K562 (cell line): Measurements from ENCODE around the gene TTC39A. TPM values are rescaled to one million over a fixed set of nuclear protein-coding genes. Genes with fewer than 3 reads are reported as not detected.

ENCODE experiments used
- ATAC-seq: fragments of 200-7000 bp; cut with Tn5 transposase; 3 replicates; pipeline ENCODE4 v1.9.1; 2020; ENCODE audit warnings: moderate library complexity
- BruUV-seq: library from RNA; stranded (reverse); fragments of 400-500 nt; replicated peaks from 2 replicates; lab custom pipeline; 2021; lab: Mats Ljungman, UMichigan
- CTCF ChIA-PET: fragments of 300-600 bp; formaldehyde crosslinking; extraction: SDS; loops from one replicate; lab custom pipeline; 2021; ENCODE audit warnings: low intra/inter-chr PET ratio; lab: Yijun Ruan, JAX
- POLR2A ChIA-PET: fragments of 300-600, 350-650 bp; sonication (Branson Sonifier 250); formaldehyde crosslinking; extraction: SDS; loops from one replicate; lab custom pipeline; 2021; ENCODE audit warnings: antibody characterized with exemption, inconsistent platforms; lab: Yijun Ruan, JAX
- DNase-seq, 4 experiments: peaks; one replicate each; pipeline versions ENCODE4 v3.0.0 to v3.0.0-alpha.2; 2011 to 2018; ENCODE audit warnings: low spot score in 3 of 4, mixed read lengths in 3 of 4; ENCODE audit errors: extremely low read depth in 1 of 4
- FAIRE-seq: peaks from 2 replicates; lab custom pipeline; 2011; peaks lifted over from hg19 to GRCh38; lab: Jason Lieb, UNC
- H2AFZ ChIP-seq: 2 replicates; pipeline ENCODE4 v1.6.0; 2011; ENCODE audit warnings: low read depth, low read length, control low read depth, inconsistent platforms
- H3K27ac ChIP-seq: fragments of 200-600 bp; 3 replicates; pipeline ENCODE4 v1.8.0; 2011; ENCODE audit warnings: low read depth, mild to moderate bottlenecking, control low read depth, inconsistent platforms, low read length, moderate library complexity, mixed read lengths; ENCODE audit errors: extremely low read depth
- H3K27me3 ChIP-seq, 2 experiments: fragments of 300-600 bp in 1 of 2; 2 replicates in 1 of 2; 3 replicates in 1 of 2; pipeline versions ENCODE4 v1.6.0 to v1.8.0; 2011; ENCODE audit warnings: inconsistent platforms in 2 of 2, low read length in 2 of 2, mild to moderate bottlenecking in 1 of 2, mixed read lengths in 1 of 2, moderate library complexity in 1 of 2; ENCODE audit not compliant: control insufficient read depth in 2 of 2, insufficient read depth in 2 of 2
- H3K36me3 ChIP-seq: fragments of 300-600 bp; 3 replicates; pipeline ENCODE4 v1.8.0; 2011; ENCODE audit warnings: mild to moderate bottlenecking, low read length, inconsistent platforms; ENCODE audit not compliant: control insufficient read depth, insufficient read depth
- H3K4me1 ChIP-seq, 2 experiments: fragments of 200-600 bp in 1 of 2; replicated peaks in 1 of 2; 2 replicates in 1 of 2; 3 replicates in 1 of 2; pipeline versions ENCODE4 v1.5.1 to v1.8.0; 2011; ENCODE audit warnings: inconsistent platforms in 2 of 2, low read length in 2 of 2, mild to moderate bottlenecking in 1 of 2, mixed read lengths in 1 of 2, moderate library complexity in 1 of 2; ENCODE audit not compliant: control insufficient read depth in 2 of 2, insufficient read depth in 2 of 2
- H3K4me2 ChIP-seq: 2 replicates; pipeline ENCODE4 v1.6.1; 2011; ENCODE audit warnings: low read length, control low read depth, inconsistent platforms, mixed read lengths; ENCODE audit not compliant: insufficient read depth
- H3K4me3 ChIP-seq: fragments of 200-600 bp; sonication (generic), shearing (Covaris generic); 2 replicates; pipeline ENCODE4 v1.5.1; 2016; ENCODE audit warnings: control low read depth, inconsistent platforms
- H3K79me2 ChIP-seq: fragments of 200-600 bp; 3 replicates; pipeline ENCODE4 v1.8.0; 2011; ENCODE audit warnings: low read length, inconsistent platforms; ENCODE audit not compliant: control insufficient read depth, insufficient read depth
- H3K9ac ChIP-seq, 2 experiments: 2 replicates each; pipeline versions ENCODE4 v1.6.0 to v1.6.1; 2011; ENCODE audit warnings: low read depth in 2 of 2, low read length in 2 of 2, control low read depth in 1 of 2, inconsistent platforms in 1 of 2, mild to moderate bottlenecking in 1 of 2, mixed read lengths in 1 of 2; ENCODE audit not compliant: insufficient read depth in 1 of 2
- H3K9me1 ChIP-seq: one replicate; pipeline ENCODE4 v1.6.0; 2011; ENCODE audit warnings: inconsistent platforms, mild to moderate bottlenecking, low read length, moderate library complexity; ENCODE audit not compliant: control insufficient read depth, insufficient read depth
- H3K9me3 ChIP-seq: replicated peaks from 2 replicates; pipeline ENCODE4 v1.5.1; 2011; ENCODE audit warnings: low read depth, low read length, inconsistent platforms; ENCODE audit not compliant: control insufficient read depth, insufficient read depth
- H4K20me1 ChIP-seq: replicated peaks from 2 replicates; pipeline ENCODE4 v1.6.1; 2011; ENCODE audit warnings: low read length, inconsistent platforms, mixed read lengths; ENCODE audit not compliant: control insufficient read depth, insufficient read depth
- CEBPG ChIP-seq, 3 experiments: fragments of 200-800 bp in 1 of 3; sonication (Bioruptor generic) in 1 of 3; sonication (generic) in 1 of 3; formaldehyde crosslinking in 1 of 3; IDR thresholded peaks in 2 of 3; conservative IDR thresholded peaks in 1 of 3; 2 replicates each; pipeline versions ENCODE4 v1.6.1 to v1.8.0; 2016 to 2022; ENCODE audit warnings: missing compliant biosample characterization in 2 of 3, missing genetic modification characterization in 2 of 3, mild to moderate bottlenecking in 1 of 3, missing genetic modification reagents in 1 of 3
- FOXK1 ChIP-seq: sonication (generic); formaldehyde crosslinking; IDR thresholded peaks from 2 replicates; pipeline ENCODE4 v1.8.0; 2022; ENCODE audit warnings: missing genetic modification reagents, mild to moderate bottlenecking, borderline replicate concordance
- JUND ChIP-seq, 2 experiments: IDR thresholded peaks; 2 replicates in 1 of 2; 3 replicates in 1 of 2; pipeline ENCODE4 v1.6.1; 2011; ENCODE audit warnings: borderline replicate concordance in 2 of 2, low read depth in 2 of 2, low read length in 2 of 2, improper control_type of control experiment in 1 of 2, missing biosample characterization in 1 of 2, missing genetic modification characterization in 1 of 2, missing genetic modification reagents in 1 of 2
- KAT2B ChIP-seq: IDR thresholded peaks from one replicate; pipeline ENCODE4 v1.6.1; 2012; ENCODE audit warnings: low read depth, mild to moderate bottlenecking, control low read depth, inconsistent platforms, low read length, moderate library complexity
- ZNF316 ChIP-seq: fragments of 450-650 bp; IDR thresholded peaks from 2 replicates; pipeline ENCODE4 v1.6.1; 2016
- WGBS: fragments of 100-300 bp; shearing (Covaris generic); methylation state at CpG from one replicate; pipeline ENCODE4 v1.1.6; 2016; ENCODE audit warnings: low coverage, mixed read lengths; ENCODE audit not compliant: insufficient coverage; ENCODE audit errors: missing lambda C conversion rate; 5-methylcytosine and 5-hydroxymethylcytosine counted together
- in situ Hi-C: fragments of 300-500 bp; cut with MboI; formaldehyde crosslinking; loops from 4 replicates; pipeline ENCODE4 v1.15.0; 2018; ENCODE audit warnings: inconsistent platforms, mixed read lengths
- intact Hi-C: fragments of 100-400 bp; cut with micrococcal nuclease; formaldehyde crosslinking; loops from 2 replicates; pipeline ENCODE4 v1.14.2; 2022
- polyA plus RNA-seq, 8 experiments: library from polyadenylated mRNA; depleted of rRNA in 4 of 8; stranded (reverse) in 5 of 8; unstranded in 3 of 8; fragments of >200 nt; fragmentation: Nextera tagmentation in 2 of 8; fragmentation: Illumina TruSeq in 1 of 8; extraction: Ambion mirVana in 2 of 8; extraction: Trizol in 1 of 8; gene quantifications; 2 replicates each; pipeline versions ENCODE4 v1.2.1 to v1.2.3, GENCODE V29; 2011 to 2014; ENCODE audit warnings: inconsistent platforms in 1 of 8, missing spikeins in 1 of 8
- total RNA-seq, 7 experiments: library from RNA; depleted of rRNA in 6 of 7; stranded (reverse); fragments of >200 nt in 6 of 7; fragmentation: Illumina TruSeq in 2 of 7; extraction: Trizol in 2 of 7; gene quantifications; 2 replicates each; pipeline versions ENCODE4 v1.2.1 to v1.2.3, GENCODE V29; 2011 to 2021; ENCODE audit warnings: low replicate concordance in 1 of 7
- TF ChIP-seq, protein P1 (sequence below): fragments of 200-400 bp; formaldehyde crosslinking; IDR thresholded peaks from 2 replicates; pipeline ENCODE4 v1.6.1; 2017; ENCODE audit warnings: mild to moderate bottlenecking, low read depth, low read length, moderate library complexity

The TTC39A gene
- total and polyA plus RNA-seq, 9 of the 15 experiments (the other 6 are each of a cell fraction or from before 2014, with no cell fraction given), result 0.18 to 0.82 (median 0.35) TPM

GRCh38 chr1:51329443-51330325, 678 bp downstream of the TTC39A start (continued):
- TF ChIP-seq JUND (IDR thresholded peaks at IDR 0.05; ENCODE audit: borderline replicate concordance, low read depth, low read length), result no peak
- TF ChIP-seq JUND (tag; IDR thresholded peaks at IDR 0.05; ENCODE audit: borderline replicate concordance, low read depth, low read length), result no peak
- no peak for TF ChIP-seq CEBPG (CRISPR knock-in tag; IDR thresholded peaks at IDR 0.05)
- TF ChIP-seq CEBPG (tag; conservative IDR thresholded peaks at IDR 0.05 in 1 of 2, IDR thresholded peaks at IDR 0.05 in 1 of 2), result no peak
- TF ChIP-seq ZNF316, result no peak
- TF ChIP-seq FOXK1 (CRISPR knock-in tag), result no peak
- TF ChIP-seq, all 486 proteins: peak for 0

DNA sequence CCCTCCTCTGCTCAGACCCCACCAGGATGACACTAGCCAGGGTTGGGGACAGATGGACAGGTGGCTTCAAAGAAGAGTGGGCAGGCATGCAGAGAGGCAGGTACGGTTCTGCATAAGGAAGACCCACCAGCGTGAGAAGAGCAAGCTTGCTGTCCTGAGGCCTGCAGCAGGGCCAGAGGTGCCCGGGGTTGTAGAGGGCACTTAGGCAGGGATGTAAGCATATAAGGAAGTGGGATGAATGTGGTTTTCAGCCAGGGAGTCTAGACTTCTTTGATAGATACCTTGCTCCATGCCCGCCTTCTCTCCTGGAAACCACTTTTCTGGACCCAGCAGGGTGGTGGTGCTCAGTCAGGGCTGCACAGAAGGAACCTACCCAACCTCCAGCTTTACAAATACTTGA, 1.4 kb downstream of the TTC39A start:
- Histone ChIP-seq H3K27me3 (no peaks in the 10 kb centered on the region), H3K36me3 (no peaks in the 10 kb centered on the region), H3K4me2 (no peak overlapping the region), H3K9ac (peak overlapping the region in 1 of 2 experiments; percentile 12; a peak in 1 of 4 replicates)
- no TSS peak for BruUV-seq
- WGBS, result 72% methylated on average over 4 of the region's 4 CpGs
- FAIRE-seq, result no peak
- TF ChIP-seq KAT2B, result no peak
- TF ChIP-seq, protein P1, sequence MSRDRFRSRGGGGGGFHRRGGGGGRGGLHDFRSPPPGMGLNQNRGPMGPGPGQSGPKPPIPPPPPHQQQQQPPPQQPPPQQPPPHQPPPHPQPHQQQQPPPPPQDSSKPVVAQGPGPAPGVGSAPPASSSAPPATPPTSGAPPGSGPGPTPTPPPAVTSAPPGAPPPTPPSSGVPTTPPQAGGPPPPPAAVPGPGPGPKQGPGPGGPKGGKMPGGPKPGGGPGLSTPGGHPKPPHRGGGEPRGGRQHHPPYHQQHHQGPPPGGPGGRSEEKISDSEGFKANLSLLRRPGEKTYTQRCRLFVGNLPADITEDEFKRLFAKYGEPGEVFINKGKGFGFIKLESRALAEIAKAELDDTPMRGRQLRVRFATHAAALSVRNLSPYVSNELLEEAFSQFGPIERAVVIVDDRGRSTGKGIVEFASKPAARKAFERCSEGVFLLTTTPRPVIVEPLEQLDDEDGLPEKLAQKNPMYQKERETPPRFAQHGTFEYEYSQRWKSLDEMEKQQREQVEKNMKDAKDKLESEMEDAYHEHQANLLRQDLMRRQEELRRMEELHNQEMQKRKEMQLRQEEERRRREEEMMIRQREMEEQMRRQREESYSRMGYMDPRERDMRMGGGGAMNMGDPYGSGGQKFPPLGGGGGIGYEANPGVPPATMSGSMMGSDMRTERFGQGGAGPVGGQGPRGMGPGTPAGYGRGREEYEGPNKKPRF, result no peak
- TF ChIP-seq, all 486 proteins: peak for 0
- Histone ChIP-seq H3K9me3 (no peaks in the 10 kb centered on the region), H3K79me2 (no peaks in the 10 kb centered on the region), H3K27ac (no peak overlapping the region), H4K20me1 (no peaks in the 10 kb centered on the region), H3K4me3 (no peak overlapping the region), H2AFZ (no peak overlapping the region), H3K9me1 (no peaks in the 10 kb centered on the region), H3K4me1 (peaks cover 40 to 42% of the 10 kb centered on the region in 2 experiments)
- ChIA-PET POLR2A (interaction anchor here (0.6 to 1.5 kb wide), 4 partner anchors 9 to 271 kb away, joined by 3 to 5 read pairs (median 4); no protein-coding TSS in a partner anchor), CTCF (no interaction called here)
- in situ Hi-C loops, result no loop called here
- DNase-seq (no peak), ATAC-seq (no peak)
- intact Hi-C loops, result no loop called here
